OCI-LY3 (cell line): Measurements from ENCODE around the gene KCNJ9.

Source experiments
- CTCF ChIP-seq: fragments of 200-600, 300-600 bp; sonication (generic); IDR thresholded peaks from 2 replicates; pipeline ENCODE4 v1.5.1; 2014; ENCODE audit warnings: antibody characterized with exemption, low read length, low read depth
- EZH2phosphoT487 ChIP-seq: fragments of 200-600 bp; shearing (Covaris generic); IDR thresholded peaks from 2 replicates; pipeline ENCODE4 v1.6.1; 2018; ENCODE audit warnings: antibody characterized with exemption, mixed run types, low read depth

GRCh38 chr1:160082487-160082886 lies 1.1 kb downstream of the KCNJ9 start:
- TF ChIP-seq CTCF (no peak), EZH2phosphoT487 (no peak)
